ENCODE measurements around the gene HSPB7.
"Not testable (repeated sequence)": the region's sequence is repeated elsewhere in the genome, so short reads cannot be mapped to it uniquely, and the experiment has no call there.

HSPB7 gene

DNA sequence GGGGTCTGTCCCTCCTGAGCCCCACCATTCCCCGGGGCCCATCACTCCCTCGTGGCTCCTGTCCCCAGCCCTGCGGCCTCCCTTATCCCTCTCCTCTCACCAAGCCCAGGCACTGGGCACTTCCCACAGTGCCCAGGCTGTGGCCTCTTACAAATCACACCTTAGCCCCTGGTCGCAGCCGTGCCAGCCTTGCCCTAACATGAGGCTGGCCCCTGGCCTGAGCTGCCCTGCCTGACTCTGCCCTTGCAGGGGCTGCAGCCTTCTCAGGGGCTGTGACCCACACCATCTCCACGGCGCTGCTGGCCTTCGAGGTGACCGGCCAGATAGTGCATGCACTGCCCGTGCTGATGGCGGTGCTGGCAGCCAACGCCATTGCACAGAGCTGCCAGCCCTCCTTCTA is 34.1 kb upstream of the HSPB7 start:
- H4K8ac ChIP-seq (ENCODE audit: low read depth, low read length); H2BK120ac ChIP-seq (ENCODE audit: insufficient read depth, low read length, poor library complexity); H2BK5ac ChIP-seq (ENCODE audit: low read depth, low read length, poor library complexity); H4K91ac ChIP-seq (ENCODE audit: low read depth, low read length); DNase-seq; H3K14ac ChIP-seq (ENCODE audit: low read length); H3K79me2 ChIP-seq (ENCODE audit: control insufficient read depth, insufficient read depth, low read length, poor library complexity); H3K18ac ChIP-seq (ENCODE audit: low read length); H3K4me3 ChIP-seq (ENCODE audit: low read depth, low read length); H3K27ac ChIP-seq (ENCODE audit: low read depth, low read length); H3K27me3 ChIP-seq (ENCODE audit: insufficient read depth, low read length); H3K4me2 ChIP-seq (ENCODE audit: low read length); H2BK12ac ChIP-seq (ENCODE audit: low read length); H3K23ac ChIP-seq (ENCODE audit: low read length); H4K12ac ChIP-seq (ENCODE audit: low read depth, low read length); H3K9ac ChIP-seq (ENCODE audit: low read length); H3K4ac ChIP-seq (ENCODE audit: low read depth, low read length); H3K9me3 ChIP-seq (ENCODE audit: insufficient read depth, low read depth, low read length); H3K36me3 ChIP-seq (ENCODE audit: control insufficient read depth in 1 of 2, insufficient read depth in 2 of 2, low read length in 2 of 2); H2AK5ac ChIP-seq (ENCODE audit: low read length); H2AFZ ChIP-seq (ENCODE audit: insufficient read depth, low read length, poor library complexity); H3K79me1 ChIP-seq (ENCODE audit: low read length); H3K4me1 ChIP-seq (ENCODE audit: control insufficient read depth in 1 of 2, insufficient read depth in 2 of 2, low read length in 2 of 2): not testable (repeated sequence)
- WGBS (ENCODE audit: extremely low coverage, insufficient coverage, insufficient read length): no CpG with 5 or more reads among the region's 12 CpGs

DNA sequence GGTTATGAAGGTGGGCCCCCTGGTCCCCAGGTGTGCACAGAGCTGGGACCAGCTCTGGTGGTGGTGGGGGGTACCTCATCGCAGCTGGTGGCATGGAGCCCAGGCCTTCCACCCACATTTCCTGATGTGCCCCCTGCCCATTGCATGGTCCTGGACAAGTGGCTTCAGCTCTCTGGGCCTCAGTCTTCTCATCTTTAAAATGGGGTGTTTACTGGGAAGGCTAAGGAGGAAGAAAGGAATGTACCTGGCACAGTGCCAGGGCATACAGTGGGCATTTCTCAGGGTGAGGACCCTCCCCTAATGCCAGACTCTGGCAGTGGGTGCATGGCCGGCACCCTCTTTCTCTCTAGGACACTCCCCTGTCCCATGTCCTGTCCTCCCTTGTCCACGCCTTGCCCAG is 33.2 kb upstream of the HSPB7 start:
- Histone ChIP-seq H3K4me1 (ENCODE audit: control insufficient read depth in 1 of 2, insufficient read depth in 2 of 2, low read length in 2 of 2) (peaks cover 3 to 7% of the 10 kb centered on the region in 2 experiments), H3K4me3 (ENCODE audit: low read depth, low read length) (no peak overlapping the region), H3K4ac (ENCODE audit: low read depth, low read length) (no peak overlapping the region), H4K91ac (ENCODE audit: low read depth, low read length) (no peak overlapping the region), H3K79me1 (ENCODE audit: low read length) (peaks cover 3% of the 10 kb centered on the region), H2BK5ac (ENCODE audit: low read depth, low read length, poor library complexity) (no peak overlapping the region), H2AFZ (ENCODE audit: insufficient read depth, low read length, poor library complexity) (no peak overlapping the region), H4K8ac (ENCODE audit: low read depth, low read length) (no peak overlapping the region), H3K23ac (ENCODE audit: low read length) (no peak overlapping the region), H3K14ac (ENCODE audit: low read length) (no peak overlapping the region), H3K18ac (ENCODE audit: low read length) (no peak overlapping the region), H3K9me3 (ENCODE audit: insufficient read depth, low read depth, low read length) (no peaks in the 10 kb centered on the region), H3K27ac (ENCODE audit: low read depth, low read length) (no peak overlapping the region), H4K12ac (ENCODE audit: low read depth, low read length) (no peak overlapping the region), H3K9ac (ENCODE audit: low read length) (no peak overlapping the region), H3K27me3 (ENCODE audit: insufficient read depth, low read length) (no peaks in the 10 kb centered on the region), H2BK120ac (ENCODE audit: insufficient read depth, low read length, poor library complexity) (no peak overlapping the region), H3K79me2 (ENCODE audit: control insufficient read depth, insufficient read depth, low read length, poor library complexity) (no peaks in the 10 kb centered on the region), H3K4me2 (ENCODE audit: low read length) (no peak overlapping the region), H3K36me3 (ENCODE audit: control insufficient read depth in 1 of 2, insufficient read depth in 2 of 2, low read length in 2 of 2) (no peaks in the 10 kb centered on the region), H2AK5ac (ENCODE audit: low read length) (no peak overlapping the region), H2BK12ac (ENCODE audit: low read length) (no peak overlapping the region)
- DNase-seq: no peak
- WGBS (ENCODE audit: extremely low coverage, insufficient coverage, insufficient read length): no CpG with 5 or more reads among the region's 3 CpGs

- H3K4me3 ChIP-seq (ENCODE audit: low read depth, low read length): no peak overlapping the region
- H4K91ac ChIP-seq (ENCODE audit: low read depth, low read length): no peak overlapping the region
- no peak overlapping the region for H2BK120ac ChIP-seq (ENCODE audit: insufficient read depth, low read length, poor library complexity)
- H3K27me3 ChIP-seq (ENCODE audit: insufficient read depth, low read length): no peaks in the 10 kb centered on the region
- no CpG with 5 or more reads among the region's 7 CpGs for WGBS (ENCODE audit: extremely low coverage, insufficient coverage, insufficient read length)
- H3K36me3 ChIP-seq (ENCODE audit: control insufficient read depth in 1 of 2, insufficient read depth in 2 of 2, low read length in 2 of 2): no peaks in the 10 kb centered on the region
- no peak overlapping the region for H3K14ac ChIP-seq (ENCODE audit: low read length)
- H3K27ac ChIP-seq (ENCODE audit: low read depth, low read length): no peak overlapping the region
- peaks cover 3 to 7% of the 10 kb centered on the region in 2 experiments for H3K4me1 ChIP-seq (ENCODE audit: control insufficient read depth in 1 of 2, insufficient read depth in 2 of 2, low read length in 2 of 2)
- peaks cover 3% of the 10 kb centered on the region for H3K79me1 ChIP-seq (ENCODE audit: low read length)
- H3K4ac ChIP-seq (ENCODE audit: low read depth, low read length): no peak overlapping the region
- H3K9ac ChIP-seq (ENCODE audit: low read length): no peak overlapping the region
- H3K79me2 ChIP-seq (ENCODE audit: control insufficient read depth, insufficient read depth, low read length, poor library complexity): no peaks in the 10 kb centered on the region
- no peak overlapping the region for H2BK5ac ChIP-seq (ENCODE audit: low read depth, low read length, poor library complexity)
- H2AFZ ChIP-seq (ENCODE audit: insufficient read depth, low read length, poor library complexity): no peak overlapping the region
- no peak for DNase-seq
- no peak overlapping the region for H3K18ac ChIP-seq (ENCODE audit: low read length)
- no peak overlapping the region for H2BK12ac ChIP-seq (ENCODE audit: low read length)
- H4K8ac ChIP-seq (ENCODE audit: low read depth, low read length): no peak overlapping the region
- no peak overlapping the region for H3K23ac ChIP-seq (ENCODE audit: low read length)
- H2AK5ac ChIP-seq (ENCODE audit: low read length): no peak overlapping the region
- no peak overlapping the region for H4K12ac ChIP-seq (ENCODE audit: low read depth, low read length)
- no peak overlapping the region for H3K4me2 ChIP-seq (ENCODE audit: low read length)
- H3K9me3 ChIP-seq (ENCODE audit: insufficient read depth, low read depth, low read length): no peaks in the 10 kb centered on the region
Observed at GRCh38 chr1:16050328-16050727, 32.5 kb upstream of the HSPB7 start.

DNA sequence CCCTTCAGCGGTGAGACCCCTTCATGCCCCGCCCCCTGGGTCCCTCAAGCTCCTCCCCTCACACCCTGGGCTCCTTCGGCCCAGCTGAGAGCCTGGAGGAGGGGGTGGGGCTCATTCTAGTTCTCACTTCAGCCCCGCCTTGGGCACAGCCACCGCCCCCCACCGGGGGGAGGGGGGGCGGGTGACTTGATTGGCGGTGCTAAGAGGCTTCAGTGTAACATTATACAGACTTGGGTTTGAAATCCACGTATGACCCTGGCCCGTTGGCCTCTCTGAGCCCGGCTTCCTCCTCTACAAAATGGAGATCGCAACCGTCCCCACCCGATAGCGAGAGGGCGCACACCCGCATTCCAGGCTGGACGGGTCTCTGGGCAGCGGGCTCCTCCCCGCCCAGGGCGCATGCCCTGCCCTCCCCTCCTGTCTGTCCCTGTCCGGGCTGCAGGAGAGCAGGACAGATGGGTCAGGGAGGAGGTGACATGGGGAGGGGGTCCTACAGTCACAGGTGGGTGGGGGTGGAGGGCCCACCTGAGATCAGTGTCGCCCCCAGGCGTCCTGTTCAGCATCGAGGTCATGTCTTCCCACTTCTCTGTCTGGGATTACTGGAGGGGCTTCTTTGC is 30.8 kb upstream of the HSPB7 start:
- H3K79me2 ChIP-seq (ENCODE audit: control insufficient read depth, insufficient read depth, low read length, poor library complexity): no peaks in the 10 kb centered on the region
- peak overlapping the region; percentile 37 for H4K8ac ChIP-seq (ENCODE audit: low read depth, low read length)
- H3K23ac ChIP-seq (ENCODE audit: low read length): no peak overlapping the region
- no peak overlapping the region for H2AK5ac ChIP-seq (ENCODE audit: low read length)
- no peak overlapping the region for H3K27ac ChIP-seq (ENCODE audit: low read depth, low read length)
- WGBS (ENCODE audit: extremely low coverage, insufficient coverage, insufficient read length): no CpG with 5 or more reads among the region's 25 CpGs
- peak overlapping the region; percentile 2 for H3K14ac ChIP-seq (ENCODE audit: low read length)
- H3K4me2 ChIP-seq (ENCODE audit: low read length): peak overlapping the region; percentile 89
- no peak overlapping the region for H2BK12ac ChIP-seq (ENCODE audit: low read length)
- H3K79me1 ChIP-seq (ENCODE audit: low read length): peaks cover 3% of the 10 kb centered on the region
- H3K27me3 ChIP-seq (ENCODE audit: insufficient read depth, low read length): no peaks in the 10 kb centered on the region
- no peak overlapping the region for H3K4ac ChIP-seq (ENCODE audit: low read depth, low read length)
- peak in 1 of 2 donors; percentile 39 for DNase-seq
- H2BK5ac ChIP-seq (ENCODE audit: low read depth, low read length, poor library complexity): no peak overlapping the region
- peak overlapping the region; percentile 66 for H3K4me3 ChIP-seq (ENCODE audit: low read depth, low read length)
- no peak overlapping the region for H2BK120ac ChIP-seq (ENCODE audit: insufficient read depth, low read length, poor library complexity)
- H3K36me3 ChIP-seq (ENCODE audit: control insufficient read depth in 1 of 2, insufficient read depth in 2 of 2, low read length in 2 of 2): no peaks in the 10 kb centered on the region
- H2AFZ ChIP-seq (ENCODE audit: insufficient read depth, low read length, poor library complexity): peak overlapping the region; percentile 64
- no peaks in the 10 kb centered on the region for H3K9me3 ChIP-seq (ENCODE audit: insufficient read depth, low read depth, low read length)
- H3K18ac ChIP-seq (ENCODE audit: low read length): no peak overlapping the region
- peaks cover 3 to 7% of the 10 kb centered on the region in 2 experiments for H3K4me1 ChIP-seq (ENCODE audit: control insufficient read depth in 1 of 2, insufficient read depth in 2 of 2, low read length in 2 of 2)
- no peak overlapping the region for H3K9ac ChIP-seq (ENCODE audit: low read length)
- no peak overlapping the region for H4K12ac ChIP-seq (ENCODE audit: low read depth, low read length)
- peak overlapping the region; percentile 4 for H4K91ac ChIP-seq (ENCODE audit: low read depth, low read length)
